HepG2 (cell line): Measurements from ENCODE around the gene E2F1. TPM values are rescaled to one million over a fixed set of nuclear protein-coding genes. Genes with fewer than 3 reads are reported as not detected.

Source experiments
- ARHGAP35 ChIP-seq: sonication (generic); formaldehyde crosslinking; IDR thresholded peaks from 2 replicates; pipeline ENCODE4 v1.9.0; 2022; ENCODE audit warnings: mild to moderate bottlenecking, inconsistent platforms, moderate library complexity, missing genetic modification reagents, borderline replicate concordance
- ATAD3A ChIP-seq: sonication (generic); formaldehyde crosslinking; IDR thresholded peaks from 2 replicates; pipeline ENCODE4 v1.4.0; 2020; ENCODE audit warnings: missing genetic modification reagents
- ATF4 ChIP-seq, 2 experiments: fragments of 450-650 bp in 1 of 2; sonication (generic) in 1 of 2; formaldehyde crosslinking; IDR thresholded peaks; 2 replicates each; pipeline versions ENCODE4 v1.5.0 to v1.8.0; 2020 to 2022; ENCODE audit warnings: mild to moderate bottlenecking in 1 of 2, missing genetic modification reagents in 1 of 2
- CC2D1A ChIP-seq: sonication (generic); formaldehyde crosslinking; IDR thresholded peaks from 2 replicates; pipeline ENCODE4 v1.8.1; 2023; ENCODE audit warnings: mild to moderate bottlenecking, missing genetic modification reagents
- MATR3 ChIP-seq: sonication (generic); formaldehyde crosslinking; IDR thresholded peaks from 2 replicates; pipeline ENCODE4 v1.4.0; 2020; ENCODE audit warnings: missing genetic modification reagents
- PBX2 ChIP-seq: IDR thresholded peaks from 2 replicates; pipeline ENCODE4 v1.6.1; 2016; ENCODE audit warnings: control low read depth
- RFX1 ChIP-seq: fragments of 450-650 bp; IDR thresholded peaks from 2 replicates; pipeline ENCODE4 v1.6.1; 2017
- SOX13 ChIP-seq, 3 experiments: fragments of 450-650 bp in 1 of 3; sonication (generic) in 1 of 3; formaldehyde crosslinking in 1 of 3; IDR thresholded peaks in 2 of 3; conservative IDR thresholded peaks in 1 of 3; 2 replicates each; pipeline versions ENCODE4 v1.5.0 to v1.6.1; 2016 to 2020; ENCODE audit warnings: antibody characterized with exemption in 1 of 3, mild to moderate bottlenecking in 1 of 3, missing compliant biosample characterization in 1 of 3, missing genetic modification reagents in 1 of 3, moderate library complexity in 1 of 3
- ZBTB7A ChIP-seq: sonication (generic); formaldehyde crosslinking; IDR thresholded peaks from 2 replicates; pipeline ENCODE4 v1.8.0; 2022; ENCODE audit warnings: mild to moderate bottlenecking, missing genetic modification reagents
- ZNF264 ChIP-seq: sonication (generic); formaldehyde crosslinking; IDR thresholded peaks from 2 replicates; pipeline ENCODE4 v1.4.0; 2020; ENCODE audit warnings: missing genetic modification reagents
- ZNF34 ChIP-seq: sonication (generic); formaldehyde crosslinking; IDR thresholded peaks from 2 replicates; pipeline ENCODE4 v1.4.0; 2020; ENCODE audit warnings: mild to moderate bottlenecking, missing genetic modification reagents, borderline replicate concordance
- ZNF75D ChIP-seq: sonication (generic); formaldehyde crosslinking; IDR thresholded peaks from 2 replicates; pipeline ENCODE4 v1.8.1; 2023; ENCODE audit warnings: missing genetic modification reagents, mild to moderate bottlenecking, borderline replicate concordance
- ZNF83 ChIP-seq: sonication (generic); formaldehyde crosslinking; IDR thresholded peaks from 2 replicates; pipeline ENCODE4 v1.4.0; 2020; ENCODE audit warnings: missing genetic modification reagents, mild to moderate bottlenecking, borderline replicate concordance
- ZZZ3 ChIP-seq: sonication (generic); formaldehyde crosslinking; IDR thresholded peaks from 2 replicates; pipeline ENCODE4 v1.4.0; 2020; ENCODE audit warnings: missing genetic modification reagents, mild to moderate bottlenecking, borderline replicate concordance
- polyA plus RNA-seq, 8 experiments: library from polyadenylated mRNA; depleted of rRNA in 3 of 8; stranded (reverse) in 7 of 8; unstranded in 1 of 8; fragments of >200 nt; fragmentation: Illumina TruSeq in 4 of 8; extraction: Trizol in 4 of 8; gene quantifications; 2 replicates each; pipeline versions ENCODE4 v1.2.1 to v1.2.3, GENCODE V29; 2011 to 2016; ENCODE audit warnings: low read depth in 4 of 8, missing spikeins in 1 of 8, mixed read lengths in 1 of 8; ENCODE audit not compliant: insufficient read depth in 1 of 8
- total RNA-seq, 5 experiments: library from RNA; depleted of rRNA; stranded (reverse); fragments of >200 nt; fragmentation: Illumina TruSeq; extraction: Trizol; gene quantifications; 2 replicates each; pipeline ENCODE4 v1.2.3, GENCODE V29; 2016; ENCODE audit warnings: low read depth in 1 of 5
- TF ChIP-seq, protein P1 (sequence below): sonication (generic); IDR thresholded peaks from 2 replicates; pipeline ENCODE4 v1.6.1; 2016; ENCODE audit warnings: low read depth, borderline replicate concordance
- TF ChIP-seq, protein P2 (sequence below): sonication (generic); formaldehyde crosslinking; IDR thresholded peaks from 2 replicates; pipeline ENCODE4 v1.4.0; 2020; ENCODE audit warnings: missing genetic modification reagents, mild to moderate bottlenecking, borderline replicate concordance
- TF ChIP-seq, protein P3 (sequence below): sonication (generic); formaldehyde crosslinking; IDR thresholded peaks from 2 replicates; pipeline ENCODE4 v1.5.1; 2020; ENCODE audit warnings: mild to moderate bottlenecking, missing genetic modification reagents
- TF ChIP-seq, protein P4 (sequence below): sonication (generic); formaldehyde crosslinking; conservative IDR thresholded peaks from 2 replicates; pipeline ENCODE4 v1.8.0; 2022; ENCODE audit warnings: low read depth, missing genetic modification reagents

The E2F1 gene
- total and polyA plus RNA-seq, 2 of the 13 experiments (the other 11 are each of a cell fraction or from before 2014, with no cell fraction given) = 25.5 to 39.4 TPM

- TF ChIP-seq SOX13 (IDR thresholded peaks at IDR 0.05) (no peak), SOX13 (CRISPR knock-in tag; conservative IDR thresholded peaks at IDR 0.05 in 1 of 2, IDR thresholded peaks at IDR 0.05 in 1 of 2) (peak in 1 of 2 experiments; percentile 4; a peak in 1 of 4 replicates), ZNF264 (peak; percentile 42), ARHGAP35 (no peak), ZNF75D (CRISPR knock-in tag) (no peak), ATF4 (CRISPR knock-in tag; IDR thresholded peaks at IDR 0.05) (peak in 1 of 2 experiments; percentile 48; a peak in 1 of 4 replicates), ZNF34 (CRISPR knock-in tag) (no peak), CC2D1A (CRISPR knock-in tag) (no peak), PBX2 (CRISPR knock-in tag) (no peak), ZZZ3 (CRISPR knock-in tag) (no peak; the same call in 1 of the 2 replicates), ZBTB7A (no peak), MATR3 (CRISPR knock-in tag) (no peak), ATAD3A (CRISPR knock-in tag) (no peak), RFX1 (no peak), ZNF83 (CRISPR knock-in tag) (no peak; the same call in 1 of the 2 replicates)
- TF ChIP-seq, protein P1, sequence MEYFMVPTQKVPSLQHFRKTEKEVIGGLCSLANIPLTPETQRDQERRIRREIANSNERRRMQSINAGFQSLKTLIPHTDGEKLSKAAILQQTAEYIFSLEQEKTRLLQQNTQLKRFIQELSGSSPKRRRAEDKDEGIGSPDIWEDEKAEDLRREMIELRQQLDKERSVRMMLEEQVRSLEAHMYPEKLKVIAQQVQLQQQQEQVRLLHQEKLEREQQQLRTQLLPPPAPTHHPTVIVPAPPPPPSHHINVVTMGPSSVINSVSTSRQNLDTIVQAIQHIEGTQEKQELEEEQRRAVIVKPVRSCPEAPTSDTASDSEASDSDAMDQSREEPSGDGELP = no peak
- TF ChIP-seq, protein P2, sequence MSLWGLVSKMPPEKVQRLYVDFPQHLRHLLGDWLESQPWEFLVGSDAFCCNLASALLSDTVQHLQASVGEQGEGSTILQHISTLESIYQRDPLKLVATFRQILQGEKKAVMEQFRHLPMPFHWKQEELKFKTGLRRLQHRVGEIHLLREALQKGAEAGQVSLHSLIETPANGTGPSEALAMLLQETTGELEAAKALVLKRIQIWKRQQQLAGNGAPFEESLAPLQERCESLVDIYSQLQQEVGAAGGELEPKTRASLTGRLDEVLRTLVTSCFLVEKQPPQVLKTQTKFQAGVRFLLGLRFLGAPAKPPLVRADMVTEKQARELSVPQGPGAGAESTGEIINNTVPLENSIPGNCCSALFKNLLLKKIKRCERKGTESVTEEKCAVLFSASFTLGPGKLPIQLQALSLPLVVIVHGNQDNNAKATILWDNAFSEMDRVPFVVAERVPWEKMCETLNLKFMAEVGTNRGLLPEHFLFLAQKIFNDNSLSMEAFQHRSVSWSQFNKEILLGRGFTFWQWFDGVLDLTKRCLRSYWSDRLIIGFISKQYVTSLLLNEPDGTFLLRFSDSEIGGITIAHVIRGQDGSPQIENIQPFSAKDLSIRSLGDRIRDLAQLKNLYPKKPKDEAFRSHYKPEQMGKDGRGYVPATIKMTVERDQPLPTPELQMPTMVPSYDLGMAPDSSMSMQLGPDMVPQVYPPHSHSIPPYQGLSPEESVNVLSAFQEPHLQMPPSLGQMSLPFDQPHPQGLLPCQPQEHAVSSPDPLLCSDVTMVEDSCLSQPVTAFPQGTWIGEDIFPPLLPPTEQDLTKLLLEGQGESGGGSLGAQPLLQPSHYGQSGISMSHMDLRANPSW (CRISPR knock-in tag) = no peak
- TF ChIP-seq, protein P3, sequence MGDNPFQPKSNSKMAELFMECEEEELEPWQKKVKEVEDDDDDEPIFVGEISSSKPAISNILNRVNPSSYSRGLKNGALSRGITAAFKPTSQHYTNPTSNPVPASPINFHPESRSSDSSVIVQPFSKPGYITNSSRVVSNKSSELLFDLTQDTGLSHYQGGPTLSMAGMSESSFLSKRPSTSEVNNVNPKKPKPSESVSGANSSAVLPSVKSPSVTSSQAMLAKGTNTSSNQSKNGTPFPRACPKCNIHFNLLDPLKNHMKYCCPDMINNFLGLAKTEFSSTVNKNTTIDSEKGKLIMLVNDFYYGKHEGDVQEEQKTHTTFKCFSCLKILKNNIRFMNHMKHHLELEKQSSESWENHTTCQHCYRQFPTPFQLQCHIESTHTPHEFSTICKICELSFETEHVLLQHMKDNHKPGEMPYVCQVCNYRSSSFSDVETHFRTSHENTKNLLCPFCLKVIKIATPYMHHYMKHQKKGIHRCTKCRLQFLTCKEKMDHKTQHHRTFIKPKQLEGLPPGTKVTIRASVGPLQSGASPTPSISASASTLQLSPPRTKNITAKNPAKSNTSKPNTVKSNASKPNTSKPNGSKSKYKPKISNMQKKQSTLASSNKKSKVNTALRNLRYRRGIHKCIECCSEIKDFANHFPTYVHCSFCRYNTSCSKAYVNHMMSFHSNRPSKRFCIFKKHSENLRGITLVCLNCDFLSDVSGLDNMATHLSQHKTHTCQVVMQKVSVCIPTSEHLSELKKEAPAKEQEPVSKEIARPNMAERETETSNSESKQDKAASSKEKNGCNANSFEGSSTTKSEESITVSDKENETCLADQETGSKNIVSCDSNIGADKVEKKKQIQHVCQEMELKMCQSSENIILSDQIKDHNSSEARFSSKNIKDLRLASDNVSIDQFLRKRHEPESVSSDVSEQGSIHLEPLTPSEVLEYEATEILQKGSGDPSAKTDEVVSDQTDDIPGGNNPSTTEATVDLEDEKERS (CRISPR knock-in tag) = peak; percentile 66; the same call in 1 of the 2 replicates
- TF ChIP-seq, protein P4, sequence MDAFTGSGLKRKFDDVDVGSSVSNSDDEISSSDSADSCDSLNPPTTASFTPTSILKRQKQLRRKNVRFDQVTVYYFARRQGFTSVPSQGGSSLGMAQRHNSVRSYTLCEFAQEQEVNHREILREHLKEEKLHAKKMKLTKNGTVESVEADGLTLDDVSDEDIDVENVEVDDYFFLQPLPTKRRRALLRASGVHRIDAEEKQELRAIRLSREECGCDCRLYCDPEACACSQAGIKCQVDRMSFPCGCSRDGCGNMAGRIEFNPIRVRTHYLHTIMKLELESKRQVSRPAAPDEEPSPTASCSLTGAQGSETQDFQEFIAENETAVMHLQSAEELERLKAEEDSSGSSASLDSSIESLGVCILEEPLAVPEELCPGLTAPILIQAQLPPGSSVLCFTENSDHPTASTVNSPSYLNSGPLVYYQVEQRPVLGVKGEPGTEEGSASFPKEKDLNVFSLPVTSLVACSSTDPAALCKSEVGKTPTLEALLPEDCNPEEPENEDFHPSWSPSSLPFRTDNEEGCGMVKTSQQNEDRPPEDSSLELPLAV (CRISPR knock-in tag) = peak; percentile 90; the same call in 1 of the 2 replicates
Observed at GRCh38 chr20:33731693-33732165, 45.5 kb upstream of the E2F1 start, which contains the start of gene ZNF341 (continued).
